GM12878 (cell line): ENCODE data around the gene CLEC17A. TPM values are rescaled to one million over a fixed set of nuclear protein-coding genes. Genes with fewer than 3 reads are reported as not detected.

ENCODE experiments used
- ATAC-seq: fragments of 200-7000 bp; cut with Tn5 transposase; 3 replicates; pipeline ENCODE4 v1.9.1; 2020; ENCODE audit warnings: mild to moderate bottlenecking, moderate library complexity
- BruUV-seq: library from RNA; stranded (reverse); fragments of 400-500 nt; replicated peaks from 2 replicates; lab custom pipeline; 2021; lab: Mats Ljungman, UMichigan
- CTCF ChIA-PET: fragments of 300-600 bp; sonication (Branson Sonifier 250); formaldehyde crosslinking; extraction: SDS; loops from one replicate; lab custom pipeline; 2021; ENCODE audit warnings: inconsistent platforms; lab: Yijun Ruan, JAX
- POLR2A ChIA-PET: fragments of 350-600 bp; formaldehyde crosslinking; extraction: SDS; loops from one replicate; lab custom pipeline; 2021; ENCODE audit warnings: inconsistent platforms; lab: Charles Lee
- RAD21 ChIA-PET: fragments of 300-600 bp; sonication (Branson Sonifier 250); formaldehyde crosslinking; loops from one replicate; lab custom pipeline; 2023; ENCODE audit warnings: antibody characterized with exemption; ENCODE audit not compliant: unreplicated experiment; lab: Charles Lee
- SMC1A ChIA-PET: fragments of 300-600 bp; sonication (Branson Sonifier 250); formaldehyde crosslinking; loops from one replicate; lab custom pipeline; 2023; ENCODE audit not compliant: unreplicated experiment, uncharacterized antibody; lab: Charles Lee
- DNase-seq: peaks from one replicate; pipeline ENCODE4 v3.0.0-alpha.2; 2011; ENCODE audit warnings: low read depth, low spot score
- FAIRE-seq: peaks from 3 replicates; lab custom pipeline; 2011; peaks lifted over from hg19 to GRCh38; lab: Jason Lieb, UNC
- H2AFZ ChIP-seq: 2 replicates; pipeline ENCODE4 v1.6.0; 2011; ENCODE audit warnings: low read depth, low read length, control low read depth; ENCODE audit not compliant: control insufficient read depth
- H3K27ac ChIP-seq: 2 replicates; pipeline ENCODE4 v1.5.1; 2011; ENCODE audit warnings: control low read depth; ENCODE audit not compliant: control insufficient read depth, insufficient read depth
- H3K27me3 ChIP-seq, 2 experiments: replicated peaks in 1 of 2; 2 replicates each; pipeline versions ENCODE4 v1.6.0 to v1.6.1; 2011; ENCODE audit warnings: low read length in 1 of 2; ENCODE audit not compliant: control insufficient read depth in 2 of 2, insufficient read depth in 2 of 2
- H3K36me3 ChIP-seq, 2 experiments: 2 replicates each; pipeline ENCODE4 v1.5.1; 2011; ENCODE audit warnings: low read length in 1 of 2; ENCODE audit not compliant: control insufficient read depth in 2 of 2, insufficient read depth in 2 of 2
- H3K4me1 ChIP-seq: 2 replicates; pipeline ENCODE4 v1.6.1; 2011; ENCODE audit warnings: mild to moderate bottlenecking, low read length, moderate library complexity, mixed read lengths; ENCODE audit not compliant: control insufficient read depth, insufficient read depth
- H3K4me2 ChIP-seq: 2 replicates; pipeline ENCODE4 v1.6.0; 2011; ENCODE audit warnings: control low read depth; ENCODE audit not compliant: control insufficient read depth, insufficient read depth
- H3K4me3 ChIP-seq: fragments of 200-600 bp; sonication (generic); 2 replicates; pipeline ENCODE4 v1.5.1; 2016
- H3K79me2 ChIP-seq: 2 replicates; pipeline ENCODE4 v1.6.0; 2011; ENCODE audit warnings: low read length; ENCODE audit not compliant: control insufficient read depth, insufficient read depth
- H3K9ac ChIP-seq: 2 replicates; pipeline ENCODE4 v1.8.0; 2011; ENCODE audit warnings: low read length, control low read depth, mixed read lengths; ENCODE audit not compliant: control insufficient read depth, insufficient read depth
- H3K9me3 ChIP-seq: replicated peaks from 3 replicates; pipeline ENCODE4 v1.5.1; 2011; ENCODE audit warnings: mild to moderate bottlenecking, low read length; ENCODE audit not compliant: control insufficient read depth, insufficient read depth
- H4K20me1 ChIP-seq: 2 replicates; pipeline ENCODE4 v1.6.0; 2011; ENCODE audit not compliant: control insufficient read depth, insufficient read depth
- CEBPB ChIP-seq, 2 experiments: fragments of 150-350 bp in 1 of 2; IDR thresholded peaks; 2 replicates each; pipeline ENCODE4 v1.6.1; 2012 to 2014; ENCODE audit warnings: low read depth in 2 of 2, low read length in 2 of 2, borderline replicate concordance in 1 of 2, inconsistent platforms in 1 of 2
- ELK1 ChIP-seq: IDR thresholded peaks from 2 replicates; pipeline ENCODE4 v1.6.1; 2012; ENCODE audit warnings: low read depth, low read length, improper control_type of control experiment
- NFYB ChIP-seq: IDR thresholded peaks from 2 replicates; pipeline ENCODE4 v1.6.1; 2011; ENCODE audit warnings: low read depth, mild to moderate bottlenecking, low read length, improper control_type of control experiment, moderate library complexity; ENCODE audit not compliant: insufficient read depth
- PAX8 ChIP-seq: fragments of 450-650 bp; IDR thresholded peaks from 2 replicates; pipeline ENCODE4 v1.6.1; 2017; ENCODE audit warnings: mild to moderate bottlenecking, moderate library complexity
- POU2F2 ChIP-seq: IDR thresholded peaks from 3 replicates; pipeline ENCODE4 v1.6.1; 2011; ENCODE audit warnings: low read depth, mild to moderate bottlenecking, low read length, borderline replicate concordance
- RB1 ChIP-seq: fragments of 450-650 bp; formaldehyde crosslinking; IDR thresholded peaks from 2 replicates; pipeline ENCODE4 v1.6.1; 2017; ENCODE audit warnings: mild to moderate bottlenecking, borderline replicate concordance
- RBBP5 ChIP-seq: fragments of 200-600 bp; sonication (generic); conservative IDR thresholded peaks from 2 replicates; pipeline ENCODE4 v1.6.1; 2016
- RFX5 ChIP-seq: IDR thresholded peaks from 2 replicates; pipeline ENCODE4 v1.6.1; 2011; ENCODE audit warnings: low read depth, low read length, improper control_type of control experiment
- SIN3A ChIP-seq: IDR thresholded peaks from 2 replicates; pipeline ENCODE4 v1.6.1; 2012; ENCODE audit warnings: low read depth, low read length, improper control_type of control experiment
- USF1 ChIP-seq: IDR thresholded peaks from 2 replicates; pipeline ENCODE4 v1.6.1; 2011; ENCODE audit warnings: borderline replicate concordance, low read depth, mild to moderate bottlenecking, moderate library complexity, mixed read lengths, low read length; ENCODE audit not compliant: insufficient read depth; ENCODE audit errors: extremely low read length
- ZNF274 ChIP-seq: IDR thresholded peaks from one replicate; pipeline ENCODE4 v1.8.0; 2011; ENCODE audit not compliant: insufficient read length, insufficient read depth
- ZNF687 ChIP-seq: fragments of 450-650 bp; IDR thresholded peaks from 2 replicates; pipeline ENCODE4 v1.6.1; 2017; ENCODE audit warnings: mild to moderate bottlenecking, moderate library complexity
- ZSCAN29 ChIP-seq: fragments of 450-650 bp; IDR thresholded peaks from 2 replicates; pipeline ENCODE4 v1.6.1; 2017; ENCODE audit warnings: mild to moderate bottlenecking, moderate library complexity
- WGBS: methylation state at CpG from one replicate; pipeline ENCODE4 v1.1.6; 2016; ENCODE audit warnings: low lambda C conversion rate; ENCODE audit not compliant: insufficient replicate concordance, insufficient coverage; ENCODE audit errors: missing lambda C conversion rate; 5-methylcytosine and 5-hydroxymethylcytosine counted together
- in situ Hi-C: fragments of 300-500 bp; cut with MboI; formaldehyde crosslinking; loops from 9 replicates; pipeline ENCODE4 v1.14.3; 2018; ENCODE audit warnings: mixed read lengths
- intact Hi-C: fragments of 100-400 bp; cut with micrococcal nuclease; formaldehyde crosslinking; loops from one replicate; pipeline ENCODE4 v1.14.2; 2022; ENCODE audit not compliant: unreplicated experiment
- polyA plus RNA-seq, 11 experiments: library from polyadenylated mRNA; depleted of rRNA in 4 of 11; unstranded in 6 of 11; stranded (reverse) in 5 of 11; fragments of >200 nt; fragmentation: Nextera tagmentation in 4 of 11; fragmentation: Illumina TruSeq in 1 of 11; extraction: Ambion mirVana in 4 of 11; extraction: Trizol in 1 of 11; gene quantifications; 1 replicate in 1 of 11; 2 replicates in 10 of 11; pipeline versions ENCODE4 v1.2.1 to v1.2.3, GENCODE V29; 2011 to 2016; ENCODE audit warnings: inconsistent platforms in 2 of 11, missing spikeins in 2 of 11, low read depth in 1 of 11
- total RNA-seq, 4 experiments: library from RNA; depleted of rRNA in 3 of 4; stranded (reverse); fragments of >200 nt in 3 of 4; fragmentation: Illumina TruSeq in 1 of 4; extraction: Trizol in 1 of 4; gene quantifications; 2 replicates each; pipeline versions ENCODE4 v1.2.1 to v1.2.3, GENCODE V29; 2013 to 2021
- TF ChIP-seq, protein P1 (sequence below): fragments of 450-650 bp; IDR thresholded peaks from 2 replicates; pipeline ENCODE4 v1.6.1; 2018; ENCODE audit warnings: mild to moderate bottlenecking, low read depth, moderate library complexity; ENCODE audit not compliant: partially characterized antibody

CLEC17A gene
- total and polyA plus RNA-seq, 10 of the 15 experiments (the other 5 are each of a cell fraction or from before 2014, with no cell fraction given) = 12.9 to 131 (median 97.3) TPM

DNA sequence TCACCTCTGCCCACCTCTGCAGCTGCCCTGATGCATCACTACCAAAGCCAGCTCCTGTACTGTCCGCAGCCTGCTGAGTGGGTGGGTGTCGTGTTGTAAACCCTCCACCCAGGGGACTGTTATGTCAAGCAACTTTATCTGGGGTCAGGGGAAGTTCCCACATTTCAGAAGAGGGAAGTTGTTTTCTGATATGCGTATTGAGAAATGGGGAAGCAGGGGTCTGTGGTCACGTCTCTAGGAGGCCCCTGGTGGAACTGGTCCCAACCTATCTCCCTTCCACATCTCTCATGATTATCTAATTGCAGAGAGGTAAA is 31.2 kb downstream of the CLEC17A start:
- H3K9me3 ChIP-seq = peaks cover 3% of the 10 kb centered on the region; the same call in 2 of the 3 replicates
- RAD21 ChIA-PET = interaction anchor here (1.4 to 3.3 kb wide), 5 partner anchors 10 to 75 kb away, joined by 5 to 28 read pairs (median 7); no protein-coding TSS in a partner anchor
- FAIRE-seq (no peak), DNase-seq (peak; percentile 38), ATAC-seq (peak; percentile 89)
- H4K20me1 ChIP-seq = no peaks in the 10 kb centered on the region
- H3K36me3 ChIP-seq = peaks cover 8 to 10% of the 10 kb centered on the region in 2 experiments
- peaks cover 20% of the 10 kb centered on the region for H3K4me1 ChIP-seq
- H2AFZ ChIP-seq = no peak overlapping the region
- SMC1A ChIA-PET = interaction anchor here (1.1 to 4.3 kb wide), 3 partner anchors 10 to 72 kb away, joined by 4 to 31 read pairs (median 25); partner anchors contain the start of gene ADGRE3
- BruUV-seq = no TSS peak
- no peak overlapping the region for H3K9ac ChIP-seq
- CTCF ChIA-PET = interaction anchor here (0.7 to 2.2 kb wide), 3 partner anchors 10 to 71 kb away, joined by 3 to 12 read pairs (median 7); no protein-coding TSS in a partner anchor
- in situ Hi-C loops = no loop called here
- no peak overlapping the region for H3K4me3 ChIP-seq
- intact Hi-C loops = loop anchor here (10.0 kb wide), 1 partner anchor 71 kb away; no protein-coding TSS in a partner anchor
- 11% methylated on average over 4 of the region's 4 CpGs for WGBS
- H3K4me2 ChIP-seq = peak overlapping the region; percentile 35; the same call in 1 of the 2 replicates
- no peaks in the 10 kb centered on the region for H3K79me2 ChIP-seq
- H3K27me3 ChIP-seq = no peaks in the 10 kb centered on the region
- POLR2A ChIA-PET = interaction anchor here (1.2 to 2.3 kb wide), 3 partner anchors 10 to 72 kb away, joined by 4 to 11 read pairs (median 5); no protein-coding TSS in a partner anchor
- peak overlapping the region; percentile 49 for H3K27ac ChIP-seq
- TF ChIP-seq PAX8 (no peak), NFYB (no peak), ZSCAN29 (no peak), RFX5 (no peak), RB1 (no peak), SIN3A (no peak), RBBP5 (no peak), ZNF687 (no peak; the same call in 1 of the 2 replicates), POU2F2 (peak; percentile 49; the same call in 1 of the 3 replicates), ZNF274 (no peak), USF1 (no peak), CEBPB (IDR thresholded peaks at IDR 0.05; ENCODE audit: borderline replicate concordance in 1 of 2, low read depth in 2 of 2, low read length in 2 of 2) (no peak), ELK1 (no peak)
- TF ChIP-seq, protein P1, sequence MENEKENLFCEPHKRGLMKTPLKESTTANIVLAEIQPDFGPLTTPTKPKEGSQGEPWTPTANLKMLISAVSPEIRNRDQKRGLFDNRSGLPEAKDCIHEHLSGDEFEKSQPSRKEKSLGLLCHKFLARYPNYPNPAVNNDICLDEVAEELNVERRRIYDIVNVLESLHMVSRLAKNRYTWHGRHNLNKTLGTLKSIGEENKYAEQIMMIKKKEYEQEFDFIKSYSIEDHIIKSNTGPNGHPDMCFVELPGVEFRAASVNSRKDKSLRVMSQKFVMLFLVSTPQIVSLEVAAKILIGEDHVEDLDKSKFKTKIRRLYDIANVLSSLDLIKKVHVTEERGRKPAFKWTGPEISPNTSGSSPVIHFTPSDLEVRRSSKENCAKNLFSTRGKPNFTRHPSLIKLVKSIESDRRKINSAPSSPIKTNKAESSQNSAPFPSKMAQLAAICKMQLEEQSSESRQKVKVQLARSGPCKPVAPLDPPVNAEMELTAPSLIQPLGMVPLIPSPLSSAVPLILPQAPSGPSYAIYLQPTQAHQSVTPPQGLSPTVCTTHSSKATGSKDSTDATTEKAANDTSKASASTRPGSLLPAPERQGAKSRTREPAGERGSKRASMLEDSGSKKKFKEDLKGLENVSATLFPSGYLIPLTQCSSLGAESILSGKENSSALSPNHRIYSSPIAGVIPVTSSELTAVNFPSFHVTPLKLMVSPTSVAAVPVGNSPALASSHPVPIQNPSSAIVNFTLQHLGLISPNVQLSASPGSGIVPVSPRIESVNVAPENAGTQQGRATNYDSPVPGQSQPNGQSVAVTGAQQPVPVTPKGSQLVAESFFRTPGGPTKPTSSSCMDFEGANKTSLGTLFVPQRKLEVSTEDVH = no peak
